GM23338 (cell line): Measurements from ENCODE around the gene DAAM1.

Experiments
- CTCF ChIP-seq, 2 experiments: fragments of 200-600 bp in 1 of 2; sonication (generic) in 1 of 2; conservative IDR thresholded peaks; 2 replicates each; pipeline versions ENCODE4 v1.5.1 to v1.6.1; 2016 to 2017; ENCODE audit warnings: antibody characterized with exemption in 2 of 2, low read depth in 2 of 2, mild to moderate bottlenecking in 2 of 2, moderate library complexity in 1 of 2
- EZH2 ChIP-seq: fragments of 200-600 bp; sonication (generic); IDR thresholded peaks from one replicate; pipeline ENCODE4 v1.8.0; 2017; ENCODE audit warnings: antibody characterized with exemption, mild to moderate bottlenecking, low read depth; ENCODE audit not compliant: unreplicated experiment
- EZH2phosphoT487 ChIP-seq: fragments of 200-600 bp; sonication (generic); IDR thresholded peaks from one replicate; pipeline ENCODE4 v1.8.1; 2018; ENCODE audit warnings: antibody characterized with exemption; ENCODE audit not compliant: unreplicated experiment
- POLR2AphosphoS5 ChIP-seq: IDR thresholded peaks from 2 replicates; pipeline ENCODE4 v1.6.1; 2016; ENCODE audit warnings: antibody characterized with exemption, low read depth
- STAT1 ChIP-seq: IDR thresholded peaks from one replicate; pipeline ENCODE4 v1.6.1; 2016; ENCODE audit warnings: antibody characterized with exemption; ENCODE audit not compliant: unreplicated experiment

GRCh38 chr14:59160506-59160905 is 28.0 kb upstream of the DAAM1 start:
- TF ChIP-seq CTCF (conservative IDR thresholded peaks at IDR 0.05; ENCODE audit: low read depth in 2 of 2): no peak
- TF ChIP-seq EZH2: no peak
- TF ChIP-seq POLR2AphosphoS5: no peak
- TF ChIP-seq EZH2phosphoT487: no peak
- TF ChIP-seq STAT1: no peak
